ENCODE measurements around the gene TSHZ2. TPM values are rescaled to one million over a fixed set of nuclear protein-coding genes. Genes with fewer than 3 reads are reported as not detected.

Gene TSHZ2
- total RNA-seq, 4 donors from 2014 or later = 35.6 to 83.5 (median 48.8) TPM

- no peak for DNase-seq (ENCODE audit: low spot score)
- no peak for TF ChIP-seq CTCF (IDR thresholded peaks at IDR 0.05)
- ATAC-seq (ENCODE audit: low FRiP score) = no peak
Measured at GRCh38 chr20:53181866-53182376, 209.8 kb downstream of the TSHZ2 start.

GRCh38 chr20:53183181-53183580 lies 211.0 kb downstream of the TSHZ2 start:
- DNase-seq (ENCODE audit: low spot score) = no peak
- ATAC-seq (ENCODE audit: low FRiP score) = no peak
- no peak for TF ChIP-seq CTCF (IDR thresholded peaks at IDR 0.05)

DNA sequence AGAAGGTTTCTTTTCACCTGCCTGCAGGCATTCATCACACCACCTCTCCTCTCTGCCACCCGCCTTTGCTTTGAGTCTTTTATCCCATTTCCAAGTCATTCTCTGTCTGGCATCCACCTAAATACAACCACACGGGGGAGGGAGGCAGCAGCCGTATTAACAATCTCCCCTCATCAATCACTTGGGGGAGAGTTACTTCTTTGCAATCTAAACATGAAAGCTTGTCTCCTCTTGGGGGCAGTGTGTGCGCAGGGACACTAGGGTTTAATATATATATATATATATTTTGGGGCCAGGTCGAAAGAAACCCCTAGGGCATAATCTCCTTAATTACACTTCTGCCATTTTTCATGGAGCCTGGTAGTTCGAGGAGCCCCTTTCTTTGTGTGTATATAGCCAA lies 214.5 kb downstream of the TSHZ2 start:
- no peak for DNase-seq (ENCODE audit: low spot score)
- no peak for ATAC-seq (ENCODE audit: low FRiP score)
- no peak for TF ChIP-seq CTCF (IDR thresholded peaks at IDR 0.05)

DNA sequence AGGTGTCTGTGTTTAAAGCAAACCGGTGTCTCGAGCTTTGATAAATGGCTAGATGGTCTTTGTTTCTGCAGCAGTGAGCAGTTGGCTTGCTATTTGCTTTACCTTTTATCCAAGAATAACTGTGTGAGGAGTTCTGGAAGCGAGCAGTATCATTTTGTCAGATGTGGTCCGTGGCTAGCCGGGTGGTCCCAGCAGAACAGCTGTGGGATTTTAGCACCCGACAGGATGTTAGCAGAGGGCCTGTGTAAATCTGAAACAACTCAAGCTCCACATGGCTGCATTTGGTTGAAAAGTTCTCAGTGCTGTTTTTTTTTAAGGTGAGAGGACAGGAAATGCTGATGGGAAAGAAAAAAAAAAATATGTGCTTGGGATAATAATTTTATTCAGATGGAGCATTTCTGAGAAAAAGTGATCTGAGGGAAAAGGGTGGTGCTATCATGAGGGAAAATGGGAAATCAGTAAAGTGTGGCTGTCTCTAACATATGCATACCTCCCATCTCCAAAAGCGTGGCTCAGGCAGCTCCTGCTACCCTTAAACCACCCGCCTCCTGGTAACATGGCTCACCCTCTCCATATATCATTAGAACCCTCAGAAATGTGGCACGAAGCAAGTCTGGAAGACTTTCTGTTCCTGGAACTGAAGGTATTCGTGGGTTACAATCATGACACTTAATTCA lies 215.4 kb downstream of the TSHZ2 start:
- no peak for DNase-seq (ENCODE audit: low spot score)
- ATAC-seq (ENCODE audit: low FRiP score) = no peak
- TF ChIP-seq CTCF (IDR thresholded peaks at IDR 0.05) = no peak

GRCh38 chr20:53190225-53190624 lies 218.1 kb downstream of the TSHZ2 start:
- DNase-seq (ENCODE audit: low spot score) (no peak), ATAC-seq (ENCODE audit: low FRiP score) (no peak)
- no peak for TF ChIP-seq CTCF (IDR thresholded peaks at IDR 0.05)

DNA sequence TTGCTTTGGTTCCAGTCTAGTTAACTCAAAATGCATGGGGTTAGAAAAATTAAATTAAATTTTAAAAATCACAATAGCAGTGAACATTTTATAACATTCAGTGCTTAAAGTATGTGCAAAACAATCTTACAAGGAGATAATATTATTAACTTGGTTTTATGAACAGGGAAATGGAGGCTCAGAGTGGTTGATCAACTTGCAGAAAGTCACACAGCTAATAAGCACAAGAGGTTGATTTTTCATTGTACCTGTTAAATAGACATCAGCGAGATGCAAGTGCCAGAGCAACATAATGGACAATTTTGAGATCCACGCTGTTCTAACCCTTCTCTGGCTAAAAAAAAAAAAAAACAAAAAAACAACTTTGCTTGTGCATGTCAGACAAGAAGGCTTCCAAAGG lies 219.8 kb downstream of the TSHZ2 start:
- TF ChIP-seq CTCF (IDR thresholded peaks at IDR 0.05) = no peak
- no peak for DNase-seq (ENCODE audit: low spot score)
- no peak for ATAC-seq (ENCODE audit: low FRiP score)
